ENCODE measurements around the gene PRODH. TPM values are rescaled to one million over a fixed set of nuclear protein-coding genes. Genes with fewer than 3 reads are reported as not detected.
"Not testable (repeated sequence)": the region's sequence is repeated elsewhere in the genome, so short reads cannot be mapped to it uniquely, and the experiment has no call there.

Gene PRODH
- total and polyA plus RNA-seq, 2 donors from 2014 or later: 6.7 to 8.2 TPM

- no peak for FAIRE-seq
- intact Hi-C loops (cut with DNase I): no loop called here
- DNase-seq: peak in 1 of 5 donors; percentile 50
These were observed 29.7 kb upstream of the PRODH start for GRCh38 chr22:18965526-18966421.

GRCh38 chr22:18964501-18965265 lies 28.6 kb upstream of the PRODH start:
- H3K9ac ChIP-seq (ENCODE audit: low read length in 3 of 3); H3K4me3 ChIP-seq (ENCODE audit: low read length in 3 of 3); H3K27ac ChIP-seq (ENCODE audit: low read depth in 2 of 2, low read length in 2 of 2); H3K36me3 ChIP-seq (ENCODE audit: control insufficient read depth in 2 of 3, insufficient read depth in 3 of 3, low read length in 3 of 3); H3K27me3 ChIP-seq (ENCODE audit: control insufficient read depth, insufficient read depth, low read length); FAIRE-seq; H3K9me3 ChIP-seq (ENCODE audit: control insufficient read depth in 2 of 3, insufficient read depth in 1 of 3, low read length in 3 of 3); H3K4me1 ChIP-seq (ENCODE audit: control insufficient read depth in 2 of 3, insufficient read depth in 2 of 3, low read depth in 1 of 3, low read length in 3 of 3); intact Hi-C loops (cut with DNase I): not testable (repeated sequence)
- DNase-seq: peak in 1 of 5 donors; percentile 66

More at GRCh38 chr22:18965526-18966421, 29.7 kb upstream of the PRODH start:
- Histone ChIP-seq H3K36me3 (ENCODE audit: control insufficient read depth in 2 of 3, insufficient read depth in 3 of 3, low read length in 3 of 3) (no peaks in the 10 kb centered on the region), H3K4me3 (ENCODE audit: low read length in 3 of 3) (no peak overlapping the region), H3K27me3 (ENCODE audit: control insufficient read depth, insufficient read depth, low read length) (no peaks in the 10 kb centered on the region), H3K27ac (ENCODE audit: low read depth in 2 of 2, low read length in 2 of 2) (no peak overlapping the region), H3K4me1 (ENCODE audit: control insufficient read depth in 2 of 3, insufficient read depth in 2 of 3, low read depth in 1 of 3, low read length in 3 of 3) (no peaks in the 10 kb centered on the region), H3K9ac (ENCODE audit: low read length in 3 of 3) (no peak overlapping the region), H3K9me3 (ENCODE audit: control insufficient read depth in 2 of 3, insufficient read depth in 1 of 3, low read length in 3 of 3) (no peaks in the 10 kb centered on the region)
- TF ChIP-seq CTCF (IDR thresholded peaks at IDR 0.05; ENCODE audit: borderline replicate concordance, extremely low read depth, insufficient read depth): no peak

GRCh38 chr22:18964051-18964450 lies 28.0 kb upstream of the PRODH start:
- H3K4me3 ChIP-seq (ENCODE audit: low read length in 3 of 3); H3K27me3 ChIP-seq (ENCODE audit: control insufficient read depth, insufficient read depth, low read length); FAIRE-seq; H3K27ac ChIP-seq (ENCODE audit: low read depth in 2 of 2, low read length in 2 of 2); intact Hi-C loops (cut with DNase I); H3K9ac ChIP-seq (ENCODE audit: low read length in 3 of 3); H3K9me3 ChIP-seq (ENCODE audit: control insufficient read depth in 2 of 3, insufficient read depth in 1 of 3, low read length in 3 of 3); H3K36me3 ChIP-seq (ENCODE audit: control insufficient read depth in 2 of 3, insufficient read depth in 3 of 3, low read length in 3 of 3); H3K4me1 ChIP-seq (ENCODE audit: control insufficient read depth in 2 of 3, insufficient read depth in 2 of 3, low read depth in 1 of 3, low read length in 3 of 3): not testable (repeated sequence)
- DNase-seq: peak in 1 of 5 donors; percentile 41

GRCh38 chr22:18962308-18962635 lies 26.2 kb upstream of the PRODH start:
- FAIRE-seq (no peak), DNase-seq (no peak)

GRCh38 chr22:18961632-18962307 lies 25.7 kb upstream of the PRODH start:
- not testable (repeated sequence) for FAIRE-seq

More at GRCh38 chr22:18962308-18962635, 26.2 kb upstream of the PRODH start:
- no peak for TF ChIP-seq CTCF (IDR thresholded peaks at IDR 0.05; ENCODE audit: borderline replicate concordance, extremely low read depth, insufficient read depth)
- intact Hi-C loops (cut with DNase I): no loop called here
- H3K36me3 ChIP-seq (ENCODE audit: control insufficient read depth in 2 of 3, insufficient read depth in 3 of 3, low read length in 3 of 3): no peaks in the 10 kb centered on the region
- H3K27me3 ChIP-seq (ENCODE audit: control insufficient read depth, insufficient read depth, low read length): no peaks in the 10 kb centered on the region
- no peaks in the 10 kb centered on the region for H3K9me3 ChIP-seq (ENCODE audit: control insufficient read depth in 2 of 3, insufficient read depth in 1 of 3, low read length in 3 of 3)
- no peaks in the 10 kb centered on the region for H3K4me1 ChIP-seq (ENCODE audit: control insufficient read depth in 2 of 3, insufficient read depth in 2 of 3, low read depth in 1 of 3, low read length in 3 of 3)
- H3K9ac ChIP-seq (ENCODE audit: low read length in 3 of 3): no peak overlapping the region
- H3K27ac ChIP-seq (ENCODE audit: low read depth in 2 of 2, low read length in 2 of 2): no peak overlapping the region
- H3K4me3 ChIP-seq (ENCODE audit: low read length in 3 of 3): no peak overlapping the region

GRCh38 chr22:18961201-18961600 lies 25.1 kb upstream of the PRODH start:
- H3K27me3 ChIP-seq (ENCODE audit: control insufficient read depth, insufficient read depth, low read length); H3K4me1 ChIP-seq (ENCODE audit: control insufficient read depth in 2 of 3, insufficient read depth in 2 of 3, low read depth in 1 of 3, low read length in 3 of 3); H3K9me3 ChIP-seq (ENCODE audit: control insufficient read depth in 2 of 3, insufficient read depth in 1 of 3, low read length in 3 of 3); H3K36me3 ChIP-seq (ENCODE audit: control insufficient read depth in 2 of 3, insufficient read depth in 3 of 3, low read length in 3 of 3); H3K9ac ChIP-seq (ENCODE audit: low read length in 3 of 3); H3K4me3 ChIP-seq (ENCODE audit: low read length in 3 of 3); H3K27ac ChIP-seq (ENCODE audit: low read depth in 2 of 2, low read length in 2 of 2); FAIRE-seq; intact Hi-C loops (cut with DNase I): not testable (repeated sequence)
- peak in 1 of 5 donors; percentile 26 for DNase-seq

More at GRCh38 chr22:18961632-18962307, 25.7 kb upstream of the PRODH start:
- H3K9me3 ChIP-seq (ENCODE audit: control insufficient read depth in 2 of 3, insufficient read depth in 1 of 3, low read length in 3 of 3); H3K36me3 ChIP-seq (ENCODE audit: control insufficient read depth in 2 of 3, insufficient read depth in 3 of 3, low read length in 3 of 3); H3K27me3 ChIP-seq (ENCODE audit: control insufficient read depth, insufficient read depth, low read length); H3K27ac ChIP-seq (ENCODE audit: low read depth in 2 of 2, low read length in 2 of 2); H3K4me1 ChIP-seq (ENCODE audit: control insufficient read depth in 2 of 3, insufficient read depth in 2 of 3, low read depth in 1 of 3, low read length in 3 of 3); intact Hi-C loops (cut with DNase I); H3K4me3 ChIP-seq (ENCODE audit: low read length in 3 of 3); H3K9ac ChIP-seq (ENCODE audit: low read length in 3 of 3): not testable (repeated sequence)
- DNase-seq: peak in 1 of 5 donors; percentile 46

All from kidney (tissue), 14 donors.